IPS-15b (cell line): ENCODE data around the gene CRAT.
A peak's percentile ranks its signal among the peaks of the same experiment; 100 is the strongest.
"Not testable (repeated sequence)": the region's sequence is repeated elsewhere in the genome, so short reads cannot be mapped to it uniquely, and the experiment has no call there.

ENCODE experiments used
- H3K27me3 ChIP-seq: one replicate; pipeline ENCODE4 v1.6.1; 2013; ENCODE audit warnings: low read length; ENCODE audit not compliant: control insufficient read depth, insufficient read depth
- H3K36me3 ChIP-seq: one replicate; pipeline ENCODE4 v1.6.1; 2013; ENCODE audit warnings: low read length; ENCODE audit not compliant: control insufficient read depth, insufficient read depth
- H3K4me1 ChIP-seq: one replicate; pipeline ENCODE4 v1.6.1; 2013; ENCODE audit warnings: mild to moderate bottlenecking, low read length; ENCODE audit not compliant: control insufficient read depth, insufficient read depth
- H3K4me3 ChIP-seq: one replicate; pipeline ENCODE4 v1.5.1; 2013; ENCODE audit warnings: low read depth, low read length
- H3K9ac ChIP-seq: one replicate; pipeline ENCODE4 v1.6.1; 2013; ENCODE audit warnings: low read depth, mild to moderate bottlenecking, low read length
- H3K9me3 ChIP-seq: one replicate; pipeline ENCODE4 v1.6.1; 2013; ENCODE audit warnings: mild to moderate bottlenecking, low read length; ENCODE audit not compliant: control insufficient read depth, insufficient read depth

The CRAT gene

GRCh38 chr9:129122133-129122532, 11.5 kb upstream of the CRAT start:
- Histone ChIP-seq H3K36me3 (peaks cover 25% of the 10 kb centered on the region), H3K4me3 (no peak overlapping the region), H3K9ac (no peak overlapping the region), H3K27me3 (no peaks in the 10 kb centered on the region), H3K9me3 (no peaks in the 10 kb centered on the region), H3K4me1 (peaks cover 5% of the 10 kb centered on the region)

- no peaks in the 10 kb centered on the region for H3K27me3 ChIP-seq
- H3K9ac ChIP-seq: no peak overlapping the region
- no peaks in the 10 kb centered on the region for H3K4me1 ChIP-seq
- no peak overlapping the region for H3K4me3 ChIP-seq
- H3K9me3 ChIP-seq: no peaks in the 10 kb centered on the region
- peaks cover 25% of the 10 kb centered on the region for H3K36me3 ChIP-seq
Observed at GRCh38 chr9:129121483-129121882, 10.9 kb upstream of the CRAT start.

GRCh38 chr9:129118799-129119198, 8.2 kb upstream of the CRAT start:
- Histone ChIP-seq H3K4me1 (no peaks in the 10 kb centered on the region), H3K36me3 (peaks cover 25% of the 10 kb centered on the region), H3K9me3 (no peaks in the 10 kb centered on the region), H3K27me3 (no peaks in the 10 kb centered on the region), H3K9ac (no peak overlapping the region), H3K4me3 (no peak overlapping the region)

DNA sequence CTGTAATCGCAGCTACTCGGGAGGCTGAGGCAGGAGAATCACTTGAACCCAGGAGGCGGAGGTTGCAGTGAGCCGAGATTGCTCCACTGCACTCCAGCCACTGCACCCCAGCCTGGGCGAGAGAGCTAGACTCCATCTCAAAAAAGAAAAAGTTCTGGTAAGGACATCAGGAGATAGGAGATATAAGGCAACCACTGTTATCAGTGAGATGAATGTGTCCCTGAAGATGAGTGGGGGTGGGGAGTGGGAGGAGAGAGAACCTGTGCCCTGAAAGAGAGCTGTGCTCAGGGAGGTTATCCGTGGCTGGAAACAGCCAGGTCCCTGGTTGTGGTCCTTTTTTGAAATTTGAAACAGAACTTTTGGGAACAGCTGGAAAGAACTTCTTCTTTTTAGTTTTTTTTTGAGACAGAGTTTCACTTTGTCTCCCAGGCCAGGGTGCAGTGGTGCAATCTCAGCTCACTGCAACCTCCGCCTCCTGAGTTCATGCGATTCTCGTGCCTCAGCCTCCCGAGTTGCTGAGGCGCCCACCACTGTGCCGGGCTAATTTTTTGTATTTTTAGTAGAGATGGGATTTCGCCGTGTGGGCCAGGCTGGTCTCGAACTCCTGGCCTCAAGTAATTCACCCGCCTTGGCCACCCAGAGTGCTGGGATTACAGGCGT, 3.2 kb upstream of the CRAT start:
- Histone ChIP-seq H3K9ac (no peak overlapping the region), H3K4me3 (no peak overlapping the region), H3K9me3 (no peaks in the 10 kb centered on the region), H3K27me3 (peaks cover 13% of the 10 kb centered on the region), H3K36me3 (peaks cover 2% of the 10 kb centered on the region), H3K4me1 (no peaks in the 10 kb centered on the region)

GRCh38 chr9:129112526-129112925, 1.9 kb upstream of the CRAT start:
- not testable (repeated sequence) for H3K36me3 ChIP-seq, H3K4me1 ChIP-seq, H3K9ac ChIP-seq, H3K9me3 ChIP-seq
- peak overlapping the region; percentile 67 for H3K4me3 ChIP-seq
- H3K27me3 ChIP-seq: peaks cover 15% of the 10 kb centered on the region

DNA sequence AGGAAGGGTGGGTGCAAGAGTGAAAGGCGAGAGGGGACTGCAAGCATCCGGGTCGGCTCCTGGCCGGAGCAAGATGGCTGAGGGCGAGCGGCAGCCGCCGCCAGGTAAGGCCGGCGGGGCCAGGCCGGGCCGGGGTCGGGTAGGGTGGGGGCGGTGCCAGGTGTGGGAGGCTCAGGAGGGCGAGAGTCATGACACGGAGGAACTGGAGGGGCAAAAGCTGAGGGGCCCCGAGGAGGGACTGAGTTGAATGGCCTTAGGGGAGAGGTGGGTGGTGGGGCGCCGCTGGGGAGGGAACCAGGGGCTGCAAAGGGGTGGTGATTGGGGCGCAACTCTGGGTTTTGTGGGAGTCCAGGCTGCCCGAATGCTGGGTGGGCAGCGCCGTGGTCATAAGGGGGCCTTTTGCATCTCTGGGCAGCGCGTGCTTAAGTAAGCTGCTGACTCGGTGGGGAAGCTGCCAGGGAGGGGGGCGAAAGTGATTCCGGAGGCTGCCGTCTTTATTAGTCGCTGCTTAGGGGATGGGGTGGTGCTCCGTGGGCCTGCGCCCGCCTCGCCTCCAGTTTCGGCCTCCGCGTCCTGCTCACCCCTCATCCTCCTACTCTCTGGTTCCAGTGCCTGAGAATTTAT, 1.0 kb upstream of the CRAT start:
- Histone ChIP-seq H3K9me3 (no peaks in the 10 kb centered on the region), H3K4me1 (no peaks in the 10 kb centered on the region), H3K4me3 (peak overlapping the region; percentile 67)

DNA sequence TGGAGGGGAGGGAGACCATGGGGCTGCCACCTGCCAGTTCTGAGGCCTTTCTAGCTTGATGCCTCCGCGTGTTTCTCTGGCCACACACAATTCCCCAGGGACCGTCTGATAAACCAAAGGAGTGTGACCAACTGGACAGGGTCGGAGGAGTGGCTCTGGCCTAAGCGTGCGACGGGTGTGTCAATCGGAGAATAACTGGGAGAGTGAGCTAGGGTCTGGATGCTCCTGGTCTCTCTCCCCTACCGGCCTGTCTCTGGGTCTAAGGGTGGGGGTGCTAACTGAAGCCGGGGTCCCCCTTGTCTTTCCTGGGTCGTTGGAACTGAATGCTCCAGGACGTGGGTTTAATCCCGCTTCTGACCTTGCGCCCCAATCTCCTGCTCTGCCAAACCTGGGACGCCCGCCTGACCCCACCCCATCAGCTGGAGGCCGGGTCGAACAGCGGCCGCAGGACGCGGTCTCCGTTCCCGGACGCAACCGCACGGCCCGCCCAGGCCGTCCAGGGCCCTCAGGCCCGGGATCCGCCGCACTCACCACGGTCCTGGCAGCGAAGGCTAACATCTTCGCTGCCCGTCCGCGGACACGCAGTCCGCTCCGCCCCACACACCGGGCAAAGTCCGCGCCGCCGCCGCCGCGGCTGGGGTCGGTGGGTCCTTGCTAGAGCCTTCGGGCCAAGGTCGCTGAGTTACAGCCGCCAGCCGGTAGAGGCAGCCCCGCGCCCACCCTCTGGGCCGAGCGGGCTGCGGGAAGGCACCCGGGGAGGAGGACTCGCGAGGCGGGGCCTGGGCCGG, 447 bp downstream of the CRAT start:
- Histone ChIP-seq H3K4me1 (no peaks in the 10 kb centered on the region), H3K4me3 (peak overlapping the region; percentile 72), H3K9ac (peak overlapping the region; percentile 24), H3K9me3 (no peaks in the 10 kb centered on the region), H3K27me3 (peaks cover 15% of the 10 kb centered on the region), H3K36me3 (peaks cover 2% of the 10 kb centered on the region)

More for the DNA sequence above, 1.0 kb upstream of the CRAT start:
- Histone ChIP-seq H3K36me3 (peaks cover 2% of the 10 kb centered on the region), H3K9ac (peak overlapping the region; percentile 95), H3K27me3 (peaks cover 15% of the 10 kb centered on the region)

GRCh38 chr9:129109537-129109903, 1.1 kb downstream of the CRAT start:
- H3K36me3 ChIP-seq: peaks cover 2% of the 10 kb centered on the region
- H3K4me3 ChIP-seq: no peak overlapping the region
- no peak overlapping the region for H3K9ac ChIP-seq
- no peaks in the 10 kb centered on the region for H3K4me1 ChIP-seq
- H3K9me3 ChIP-seq: no peaks in the 10 kb centered on the region
- peaks cover 15% of the 10 kb centered on the region for H3K27me3 ChIP-seq

DNA sequence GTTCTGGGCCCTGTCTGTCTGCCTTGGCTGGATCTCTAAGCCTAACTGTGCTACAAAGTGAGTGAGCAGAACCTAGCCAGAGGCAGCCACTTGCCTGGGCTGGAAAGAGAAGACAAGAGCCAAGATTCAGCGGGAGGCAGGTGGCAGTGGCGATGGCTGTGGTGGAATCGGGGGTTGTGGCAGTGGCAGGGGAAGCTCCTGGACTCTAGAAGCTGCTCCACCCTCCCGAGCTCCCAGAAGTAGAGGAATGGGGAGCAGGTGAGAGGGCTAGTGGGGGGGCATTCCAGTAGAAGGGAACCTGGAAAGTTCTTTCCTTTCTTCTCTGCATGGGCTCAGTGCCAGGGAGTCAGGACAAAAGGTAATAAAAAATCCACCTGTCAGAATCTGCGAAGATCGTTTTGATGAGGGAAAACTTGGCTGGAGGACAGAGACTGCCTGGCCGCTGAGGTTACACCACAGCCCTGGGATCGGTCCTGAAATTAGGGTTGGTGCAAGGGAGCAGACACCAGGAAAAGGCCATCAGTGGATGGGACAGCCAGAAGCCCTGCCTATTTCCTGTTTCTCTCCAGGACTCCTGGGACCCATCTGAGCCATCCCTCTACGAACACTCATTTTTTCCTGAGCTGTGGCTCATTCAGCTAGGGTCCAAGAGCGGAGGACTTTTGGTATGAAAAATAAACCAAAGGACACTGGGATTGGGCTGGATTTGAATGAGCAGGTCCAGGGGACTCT, 1.6 kb downstream of the CRAT start:
- Histone ChIP-seq H3K9me3 (no peaks in the 10 kb centered on the region), H3K4me3 (no peak overlapping the region), H3K4me1 (no peaks in the 10 kb centered on the region), H3K9ac (no peak overlapping the region), H3K36me3 (peaks cover 2% of the 10 kb centered on the region), H3K27me3 (peaks cover 15% of the 10 kb centered on the region)

DNA sequence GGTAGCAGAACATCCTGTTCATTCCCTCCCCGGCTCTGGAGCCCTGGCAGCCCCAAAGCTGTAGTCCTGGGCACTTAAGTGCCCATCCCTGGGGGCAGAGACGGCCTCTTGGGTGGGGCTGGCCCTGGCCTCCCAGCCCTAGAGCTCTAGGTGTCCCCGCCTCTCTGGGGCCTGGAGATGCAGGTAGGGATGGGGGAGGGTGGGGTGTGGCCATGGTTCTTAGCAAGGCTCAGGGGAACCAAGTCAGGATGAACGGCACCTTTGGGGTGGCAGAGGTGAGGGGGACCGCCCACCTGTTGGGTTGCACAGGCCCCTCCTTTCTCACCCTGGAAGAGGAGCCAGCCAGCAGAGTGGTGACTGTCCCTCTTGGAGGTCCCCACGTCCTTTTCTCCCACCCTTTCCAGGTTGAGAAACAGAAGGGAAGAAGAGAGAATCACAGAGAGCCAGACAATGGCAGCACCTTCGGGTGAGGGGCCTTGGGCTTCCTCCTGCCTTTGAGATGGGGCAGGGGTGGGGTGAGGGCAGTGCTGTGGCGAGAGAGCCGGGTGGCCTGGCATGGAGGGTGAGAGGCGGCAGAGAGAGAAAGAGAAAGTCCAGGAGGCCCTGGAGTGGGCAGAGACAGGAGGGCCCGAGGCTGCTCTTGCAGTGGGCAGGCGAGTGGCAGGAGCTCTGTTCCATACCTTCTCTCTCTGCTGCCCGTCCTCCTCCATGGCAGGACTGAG, 2.3 kb downstream of the CRAT start:
- H3K4me1 ChIP-seq: no peaks in the 10 kb centered on the region
- H3K9ac ChIP-seq: no peak overlapping the region
- H3K4me3 ChIP-seq: no peak overlapping the region
- H3K27me3 ChIP-seq: peaks cover 15% of the 10 kb centered on the region
- H3K9me3 ChIP-seq: no peaks in the 10 kb centered on the region
- peaks cover 2% of the 10 kb centered on the region for H3K36me3 ChIP-seq

DNA sequence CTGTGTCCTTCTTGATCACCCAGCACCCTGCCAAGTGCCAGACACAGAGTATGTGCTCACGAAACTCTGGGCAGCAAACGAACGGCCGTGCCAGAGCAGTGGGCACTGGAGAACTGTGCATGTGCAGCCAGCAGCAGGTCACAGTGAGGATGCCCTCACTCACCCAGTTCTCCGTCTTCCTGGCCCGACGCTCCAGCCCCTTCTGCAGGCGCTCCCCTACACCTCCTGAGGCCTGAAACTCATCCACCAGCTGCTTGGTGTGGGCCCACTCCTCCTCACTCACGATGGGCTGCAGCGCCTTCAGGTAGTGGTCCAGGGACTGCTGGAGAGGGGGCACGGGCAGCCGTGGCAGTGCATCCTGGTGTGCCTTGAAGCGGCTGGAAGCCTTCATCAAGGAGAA, 2.9 kb downstream of the CRAT start:
- Histone ChIP-seq H3K36me3 (peaks cover 2% of the 10 kb centered on the region), H3K9ac (no peak overlapping the region), H3K4me1 (peaks cover 2% of the 10 kb centered on the region), H3K27me3 (peaks cover 15% of the 10 kb centered on the region), H3K9me3 (no peaks in the 10 kb centered on the region), H3K4me3 (no peak overlapping the region)
